ENCODE results near the gene ATP5ME.

DNA sequence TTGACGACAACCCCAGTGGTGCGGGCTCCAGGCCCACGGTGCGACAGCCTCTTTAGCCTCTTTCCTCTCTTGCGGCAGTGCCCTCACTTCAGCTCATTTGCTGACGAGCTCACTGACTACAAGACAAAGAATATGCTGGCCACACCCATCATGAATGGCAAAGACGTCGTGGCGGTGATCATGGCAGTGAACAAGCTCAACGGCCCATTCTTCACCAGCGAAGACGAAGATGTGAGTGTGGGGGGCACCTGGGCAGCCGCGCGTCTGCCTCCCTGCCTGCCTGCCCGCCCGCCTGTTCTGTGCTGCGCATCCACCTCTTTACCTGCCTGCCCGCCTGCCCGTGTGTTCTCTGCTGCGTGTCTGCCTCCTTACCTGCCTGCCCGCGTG, 39.5 kb downstream of the ATP5ME start:
- TF ChIP-seq CTCF (IDR thresholded peaks at IDR 0.05; ENCODE audit: low read depth, low read length, missing input control) (no peak), FOXA1 (IDR thresholded peaks at IDR 0.05) (no peak), GABPA (IDR thresholded peaks at IDR 0.05 in 1 of 2, conservative IDR thresholded peaks at IDR 0.05 in 1 of 2) (no peak), JUND (IDR thresholded peaks at IDR 0.05) (no peak), SP1 (IDR thresholded peaks at IDR 0.05) (no peak), EGR1 (IDR thresholded peaks at IDR 0.05; ENCODE audit: low read depth in 2 of 2) (no peak), YY1 (IDR thresholded peaks at IDR 0.05) (no peak), RXRA (IDR thresholded peaks at IDR 0.05) (no peak), TAF1 (conservative IDR thresholded peaks at IDR 0.05) (no peak)
- TF ChIP-seq, protein P1, sequence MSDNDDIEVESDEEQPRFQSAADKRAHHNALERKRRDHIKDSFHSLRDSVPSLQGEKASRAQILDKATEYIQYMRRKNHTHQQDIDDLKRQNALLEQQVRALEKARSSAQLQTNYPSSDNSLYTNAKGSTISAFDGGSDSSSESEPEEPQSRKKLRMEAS (IDR thresholded peaks at IDR 0.05): no peak
- TF ChIP-seq, protein P2, sequence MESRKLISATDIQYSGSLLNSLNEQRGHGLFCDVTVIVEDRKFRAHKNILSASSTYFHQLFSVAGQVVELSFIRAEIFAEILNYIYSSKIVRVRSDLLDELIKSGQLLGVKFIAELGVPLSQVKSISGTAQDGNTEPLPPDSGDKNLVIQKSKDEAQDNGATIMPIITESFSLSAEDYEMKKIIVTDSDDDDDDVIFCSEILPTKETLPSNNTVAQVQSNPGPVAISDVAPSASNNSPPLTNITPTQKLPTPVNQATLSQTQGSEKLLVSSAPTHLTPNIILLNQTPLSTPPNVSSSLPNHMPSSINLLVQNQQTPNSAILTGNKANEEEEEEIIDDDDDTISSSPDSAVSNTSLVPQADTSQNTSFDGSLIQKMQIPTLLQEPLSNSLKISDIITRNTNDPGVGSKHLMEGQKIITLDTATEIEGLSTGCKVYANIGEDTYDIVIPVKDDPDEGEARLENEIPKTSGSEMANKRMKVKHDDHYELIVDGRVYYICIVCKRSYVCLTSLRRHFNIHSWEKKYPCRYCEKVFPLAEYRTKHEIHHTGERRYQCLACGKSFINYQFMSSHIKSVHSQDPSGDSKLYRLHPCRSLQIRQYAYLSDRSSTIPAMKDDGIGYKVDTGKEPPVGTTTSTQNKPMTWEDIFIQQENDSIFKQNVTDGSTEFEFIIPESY (IDR thresholded peaks at IDR 0.05): no peak

Measured in liver (tissue), 3 donors.